ENCODE data around the gene LRCH1. TPM values are rescaled to one million over a fixed set of nuclear protein-coding genes. Genes with fewer than 3 reads are reported as not detected.

The LRCH1 gene
- polyA plus RNA-seq, 3 donors = 30.8 to 35.4 (median 33.6) TPM

GRCh38 chr13:46656786-46657185 is 103.8 kb downstream of the LRCH1 start:
- no peak for DNase-seq (ENCODE audit: low read depth in 3 of 3, low spot score in 2 of 3)

DNA sequence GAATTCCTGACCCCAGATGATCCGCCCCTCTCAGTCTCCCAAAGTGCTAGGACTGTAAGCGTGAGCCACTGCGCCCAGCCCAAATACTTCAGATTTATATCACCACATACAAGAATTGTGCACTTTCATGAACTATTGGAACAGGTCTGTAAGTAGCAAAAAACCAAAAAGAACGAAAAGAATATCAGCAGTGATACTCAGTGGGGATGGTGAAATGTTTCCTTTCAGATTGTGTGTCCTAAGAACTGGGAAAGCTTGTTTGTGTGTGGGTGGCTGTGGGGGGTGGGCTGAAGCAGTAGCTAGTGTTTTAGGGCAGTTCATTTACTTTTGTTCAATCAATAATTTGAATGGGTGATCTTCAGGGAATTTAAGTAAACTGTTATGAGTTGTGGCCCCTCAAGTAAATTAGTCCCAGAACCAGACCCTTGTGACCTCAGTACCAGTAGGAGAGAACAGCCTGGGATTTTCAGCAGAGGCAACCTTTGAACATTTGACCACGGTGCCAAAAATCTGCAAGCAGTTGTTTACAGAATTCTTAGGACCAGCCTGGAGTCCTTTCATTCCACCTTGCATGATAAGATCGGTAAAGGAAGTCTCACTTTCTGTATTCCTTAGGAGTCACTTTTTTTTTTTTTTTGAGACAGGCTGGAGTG is 106.6 kb downstream of the LRCH1 start:
- DNase-seq (ENCODE audit: low read depth in 3 of 3, low spot score in 2 of 3) = no peak

DNA sequence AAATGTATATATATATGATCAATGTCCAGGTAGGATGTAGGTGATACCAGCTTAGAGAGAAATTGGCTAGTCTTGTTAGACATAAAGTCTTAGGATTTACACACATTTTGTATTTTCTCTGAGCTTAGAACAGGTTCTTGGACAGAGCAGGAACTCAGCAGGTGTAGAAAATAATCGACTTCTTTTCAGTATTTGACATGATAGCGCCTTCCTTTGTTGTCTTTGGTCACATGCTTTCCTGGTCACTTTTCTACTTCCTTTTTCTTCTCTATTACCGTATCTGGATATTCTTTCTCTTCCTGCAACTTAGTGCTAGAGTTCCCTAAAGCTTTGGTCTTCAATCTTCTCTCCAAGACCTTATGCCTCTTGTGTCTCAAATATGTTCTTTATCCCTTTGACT is 107.4 kb downstream of the LRCH1 start:
- no peak for DNase-seq (ENCODE audit: low read depth in 3 of 3, low spot score in 2 of 3)

- DNase-seq (ENCODE audit: low read depth in 3 of 3, low spot score in 2 of 3) = no peak
These were observed 107.9 kb downstream of the LRCH1 start for GRCh38 chr13:46660857-46661256.

GRCh38 chr13:46662690-46663089 is 109.7 kb downstream of the LRCH1 start:
- DNase-seq (ENCODE audit: low read depth in 3 of 3, low spot score in 2 of 3) = no peak

GRCh38 chr13:46663206-46664037 is 110.5 kb downstream of the LRCH1 start:
- no peak for DNase-seq (ENCODE audit: low read depth in 3 of 3, low spot score in 2 of 3)

- no peak for DNase-seq (ENCODE audit: low read depth in 3 of 3, low spot score in 2 of 3)
These were observed 111.2 kb downstream of the LRCH1 start for GRCh38 chr13:46664195-46664594.

- no peak for DNase-seq (ENCODE audit: low read depth in 3 of 3, low spot score in 2 of 3)
These were observed 112.3 kb downstream of the LRCH1 start for GRCh38 chr13:46665248-46665632.

GRCh38 chr13:46665633-46666482 is 112.9 kb downstream of the LRCH1 start:
- no peak for DNase-seq (ENCODE audit: low read depth in 3 of 3, low spot score in 2 of 3)

DNA sequence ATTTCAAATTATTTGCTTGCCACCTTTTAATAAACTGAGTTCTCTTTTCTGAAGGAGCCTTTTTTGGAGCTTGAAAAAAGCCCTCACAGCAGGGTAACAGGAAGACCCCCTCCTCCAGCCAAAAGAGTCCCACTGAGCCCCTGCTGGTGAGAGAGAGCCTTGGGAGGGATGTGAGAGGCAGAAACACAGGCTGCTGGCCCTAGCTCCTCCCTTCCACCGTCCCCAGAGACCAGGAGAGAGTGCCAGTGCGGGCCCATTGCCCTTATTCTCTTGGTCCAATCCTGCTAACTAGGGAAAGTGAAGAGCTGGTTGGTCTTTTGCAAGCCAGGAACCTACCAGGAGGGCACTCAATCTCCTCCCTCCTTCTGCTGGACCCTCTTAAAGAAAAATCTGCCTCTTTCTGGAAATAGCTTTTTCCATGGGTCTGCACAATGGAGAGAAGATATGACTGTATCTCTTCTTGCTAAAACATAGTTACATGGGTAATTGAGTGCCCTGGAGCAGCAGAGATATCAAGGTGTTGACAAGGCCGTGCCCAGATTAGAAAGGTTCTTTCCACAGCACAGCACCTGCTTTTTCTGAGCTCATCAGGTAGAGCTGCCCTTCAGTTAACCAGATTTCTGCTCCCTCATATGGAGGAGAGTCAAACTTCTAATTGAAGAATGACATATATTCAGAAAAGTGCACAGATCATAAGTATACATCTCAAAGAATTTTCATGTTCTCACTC is 113.9 kb downstream of the LRCH1 start:
- DNase-seq (ENCODE audit: low read depth in 3 of 3, low spot score in 2 of 3) = no peak

GRCh38 chr13:46667687-46668281 is 114.8 kb downstream of the LRCH1 start:
- DNase-seq (ENCODE audit: low read depth in 3 of 3, low spot score in 2 of 3) = no peak

GRCh38 chr13:46668302-46668720 is 115.3 kb downstream of the LRCH1 start:
- DNase-seq (ENCODE audit: low read depth in 3 of 3, low spot score in 2 of 3) = no peak

- DNase-seq (ENCODE audit: low read depth in 3 of 3, low spot score in 2 of 3) = no peak
These were observed 116.1 kb downstream of the LRCH1 start for GRCh38 chr13:46668931-46669525.

- no peak for DNase-seq (ENCODE audit: low read depth in 3 of 3, low spot score in 2 of 3)
These were observed 119.5 kb downstream of the LRCH1 start for GRCh38 chr13:46672338-46673090.

- DNase-seq (ENCODE audit: low read depth in 3 of 3, low spot score in 2 of 3) = no peak
These were observed 122.0 kb downstream of the LRCH1 start for GRCh38 chr13:46675016-46675415.

GRCh38 chr13:46676378-46676725 is 123.4 kb downstream of the LRCH1 start:
- no peak for DNase-seq (ENCODE audit: low read depth in 3 of 3, low spot score in 2 of 3)

- DNase-seq (ENCODE audit: low read depth in 3 of 3, low spot score in 2 of 3) = no peak
These were observed 126.6 kb downstream of the LRCH1 start for GRCh38 chr13:46679369-46680120.

- no peak for DNase-seq (ENCODE audit: low read depth in 3 of 3, low spot score in 2 of 3)
These were observed 129.0 kb downstream of the LRCH1 start for GRCh38 chr13:46682015-46682414.
